NT2/D1 (cell line): ENCODE measurements around the gene CCDC91.

Experiments
- SUZ12 ChIP-seq: IDR thresholded peaks from 2 replicates; pipeline ENCODE4 v1.6.1; 2011; ENCODE audit not compliant: insufficient read length, insufficient read depth; ENCODE audit errors: extremely low read depth
- YY1 ChIP-seq: IDR thresholded peaks from 2 replicates; pipeline ENCODE4 v1.6.1; 2011; ENCODE audit not compliant: insufficient read length, insufficient read depth
- ZNF274 ChIP-seq: IDR thresholded peaks from 2 replicates; pipeline ENCODE4 v1.6.1; 2011; ENCODE audit warnings: mild to moderate bottlenecking, low read depth, low read length

- no peak for TF ChIP-seq ZNF274
- TF ChIP-seq SUZ12 = no peak
- no peak for TF ChIP-seq YY1
Measured at GRCh38 chr12:28569698-28570411, 379.6 kb downstream of the CCDC91 start.
